H1 (cell line): Measurements from ENCODE around the gene KDM6A. TPM values are rescaled to one million over a fixed set of nuclear protein-coding genes. Genes with fewer than 3 reads are reported as not detected.

ENCODE experiments used
- CTCF ChIA-PET: fragments of 300-600 bp; sonication (Branson Sonifier 250); formaldehyde crosslinking; loops from one replicate; lab custom pipeline; 2021; ENCODE audit not compliant: partially characterized antibody; lab: Charles Lee
- POLR2A ChIA-PET: fragments of 300-600 bp; sonication (Branson Sonifier 250); formaldehyde crosslinking; loops from one replicate; lab custom pipeline; 2021; ENCODE audit warnings: inconsistent platforms; ENCODE audit not compliant: partially characterized antibody; lab: Charles Lee
- DNase-seq, 2 experiments: peaks; one replicate each; pipeline versions ENCODE4 v3.0.0 to v3.0.0-alpha.2; 2010 to 2022; ENCODE audit warnings: low spot score in 2 of 2, low read depth in 1 of 2, mixed read lengths in 1 of 2
- FAIRE-seq: peaks from 2 replicates; lab custom pipeline; 2011; peaks lifted over from hg19 to GRCh38; lab: Jason Lieb, UNC
- H2AFZ ChIP-seq: 2 replicates; pipeline ENCODE4 v1.8.1; 2012; ENCODE audit warnings: low read length, inconsistent platforms
- H2AK5ac ChIP-seq: 2 replicates; pipeline ENCODE4 v1.6.1; 2013; ENCODE audit warnings: low read depth, low read length
- H2BK120ac ChIP-seq: replicated peaks from 2 replicates; pipeline ENCODE3; 2013; ENCODE audit warnings: low read depth, low read length, inconsistent platforms
- H2BK12ac ChIP-seq: 2 replicates; pipeline ENCODE4 v1.6.1; 2013; ENCODE audit warnings: low read depth, low read length
- H2BK15ac ChIP-seq: 2 replicates; pipeline ENCODE4 v1.6.1; 2013; ENCODE audit warnings: low read length
- H2BK20ac ChIP-seq: 2 replicates; pipeline ENCODE4 v1.6.1; 2013; ENCODE audit warnings: low read length
- H2BK5ac ChIP-seq: 2 replicates; pipeline ENCODE4 v1.6.1; 2013; ENCODE audit warnings: low read depth, low read length
- H3K14ac ChIP-seq: 2 replicates; pipeline ENCODE4 v1.6.1; 2013; ENCODE audit warnings: inconsistent platforms; ENCODE audit not compliant: insufficient read length
- H3K18ac ChIP-seq: 2 replicates; pipeline ENCODE4 v1.6.1; 2013; ENCODE audit warnings: low read length; ENCODE audit errors: extremely low read depth
- H3K23ac ChIP-seq: 2 replicates; pipeline ENCODE4 v1.6.1; 2013; ENCODE audit warnings: inconsistent platforms; ENCODE audit not compliant: insufficient read length
- H3K23me2 ChIP-seq: 2 replicates; pipeline ENCODE4 v1.6.1; 2013; ENCODE audit warnings: low read depth, low read length
- H3K27ac ChIP-seq: 2 replicates; pipeline ENCODE4 v1.6.1; 2011; ENCODE audit warnings: low read depth, low read length, inconsistent platforms
- H3K27me3 ChIP-seq, 4 experiments: replicated peaks in 1 of 4; 1 replicate in 1 of 4; 2 replicates in 3 of 4; pipeline versions ENCODE4 v1.6.1 to v1.8.1; 2011 to 2013; ENCODE audit warnings: low read length in 3 of 4, mild to moderate bottlenecking in 3 of 4, inconsistent platforms in 2 of 4, mixed read lengths in 2 of 4, moderate library complexity in 1 of 4; ENCODE audit not compliant: control insufficient read depth in 3 of 4, insufficient read depth in 3 of 4; ENCODE audit errors: extremely low read depth in 1 of 4
- H3K36me3 ChIP-seq, 4 experiments: 2 replicates each; pipeline versions ENCODE4 v1.6.1 to v1.8.1; 2011 to 2013; ENCODE audit warnings: mild to moderate bottlenecking in 4 of 4, low read length in 3 of 4, moderate library complexity in 2 of 4, control low read depth in 1 of 4, inconsistent platforms in 1 of 4; ENCODE audit not compliant: insufficient read depth in 4 of 4, control insufficient read depth in 2 of 4
- H3K4ac ChIP-seq: replicated peaks from 2 replicates; pipeline ENCODE3; 2013; ENCODE audit warnings: low read length, low read depth, mixed read lengths, inconsistent platforms; ENCODE audit not compliant: insufficient read length
- H3K4me1 ChIP-seq, 4 experiments: replicated peaks in 1 of 4; 1 replicate in 1 of 4; 2 replicates in 3 of 4; pipeline versions ENCODE4 v1.6.1 to v1.8.1; 2011 to 2013; ENCODE audit warnings: low read length in 3 of 4, inconsistent platforms in 2 of 4, mixed read lengths in 1 of 4; ENCODE audit not compliant: insufficient read depth in 4 of 4, control insufficient read depth in 3 of 4
- H3K4me2 ChIP-seq, 2 experiments: 2 replicates each; pipeline versions ENCODE4 v1.6.1 to v1.8.1; 2011 to 2013; ENCODE audit warnings: low read depth in 2 of 2, low read length in 2 of 2, control low read depth in 1 of 2, inconsistent platforms in 1 of 2, mild to moderate bottlenecking in 1 of 2; ENCODE audit not compliant: insufficient read depth in 1 of 2
- H3K4me3 ChIP-seq, 4 experiments: fragments of 200-600, 300-600 bp in 1 of 4; sonication (generic), shearing (Covaris generic), sonication (Bioruptor Twin) in 1 of 4; 2 replicates each; pipeline versions ENCODE4 v1.5.1 to v1.8.1; 2011 to 2016; ENCODE audit warnings: low read length in 4 of 4, low read depth in 3 of 4, control low read depth in 2 of 4, inconsistent platforms in 2 of 4, mild to moderate bottlenecking in 2 of 4, mixed read lengths in 1 of 4, moderate library complexity in 1 of 4; ENCODE audit not compliant: insufficient read depth in 2 of 4; ENCODE audit errors: extremely low read depth in 1 of 4
- H3K56ac ChIP-seq: replicated peaks from 2 replicates; pipeline ENCODE3; 2013; ENCODE audit warnings: low read depth, mild to moderate bottlenecking, mixed read lengths, low read length, inconsistent platforms; ENCODE audit not compliant: insufficient read length
- H3K79me1 ChIP-seq: 2 replicates; pipeline ENCODE4 v1.6.1; 2013; ENCODE audit warnings: low read depth, low read length, control low read depth
- H3K79me2 ChIP-seq, 2 experiments: 2 replicates each; pipeline versions ENCODE4 v1.6.1 to v1.8.1; 2012 to 2013; ENCODE audit warnings: low read length in 2 of 2, mild to moderate bottlenecking in 2 of 2, inconsistent platforms in 1 of 2; ENCODE audit not compliant: insufficient read depth in 2 of 2, control insufficient read depth in 1 of 2
- H3K9ac ChIP-seq, 4 experiments: replicated peaks in 1 of 4; 1 replicate in 1 of 4; 2 replicates in 3 of 4; pipeline versions ENCODE4 v1.6.1 to v1.8.1; 2011 to 2013; ENCODE audit warnings: low read depth in 3 of 4, low read length in 3 of 4, control low read depth in 2 of 4, mild to moderate bottlenecking in 2 of 4, moderate library complexity in 2 of 4, inconsistent platforms in 1 of 4; ENCODE audit errors: extremely low read depth in 1 of 4
- H3K9me3 ChIP-seq, 2 experiments: 2 replicates each; pipeline versions ENCODE4 v1.6.1 to v1.8.1; 2012 to 2013; ENCODE audit warnings: mild to moderate bottlenecking in 2 of 2, moderate library complexity in 2 of 2, control low read depth in 1 of 2, inconsistent platforms in 1 of 2, low read depth in 1 of 2, low read length in 1 of 2, mixed read lengths in 1 of 2; ENCODE audit not compliant: insufficient read depth in 2 of 2
- H4K20me1 ChIP-seq, 2 experiments: replicated peaks in 1 of 2; 2 replicates each; pipeline versions ENCODE3 to v1.8.1; 2011 to 2013; ENCODE audit warnings: inconsistent platforms in 2 of 2, low read length in 2 of 2, mild to moderate bottlenecking in 1 of 2; ENCODE audit not compliant: insufficient read depth in 2 of 2, control insufficient read depth in 1 of 2
- H4K5ac ChIP-seq: 2 replicates; pipeline ENCODE4 v1.6.1; 2013; ENCODE audit warnings: low read length, low read depth, mixed read lengths, inconsistent platforms; ENCODE audit not compliant: insufficient read length
- H4K8ac ChIP-seq: 2 replicates; pipeline ENCODE4 v1.8.0; 2013; ENCODE audit warnings: mild to moderate bottlenecking, moderate library complexity, low read length, inconsistent platforms; ENCODE audit not compliant: insufficient read depth; ENCODE audit errors: extremely low read depth
- H4K91ac ChIP-seq: replicated peaks from 2 replicates; pipeline ENCODE3; 2013; ENCODE audit warnings: low read length, mixed read lengths, inconsistent platforms; ENCODE audit not compliant: insufficient read length
- EZH2 ChIP-seq: fragments of 200-600 bp; sonication (generic); IDR thresholded peaks from 2 replicates; pipeline ENCODE4 v1.7.1; 2012; ENCODE audit warnings: low read depth, mild to moderate bottlenecking, moderate library complexity, low read length, inconsistent platforms; ENCODE audit not compliant: severe bottlenecking
- GABPA ChIP-seq: IDR thresholded peaks from 2 replicates; pipeline ENCODE4 v1.6.1; 2011; ENCODE audit warnings: mild to moderate bottlenecking, low read length, moderate library complexity, borderline replicate concordance; ENCODE audit not compliant: insufficient read depth
- POLR2A ChIP-seq, 2 experiments: IDR thresholded peaks; 1 replicate in 1 of 2; 2 replicates in 1 of 2; pipeline ENCODE4 v1.6.1; 2011; ENCODE audit warnings: low read depth in 2 of 2, low read length in 2 of 2, mild to moderate bottlenecking in 2 of 2; ENCODE audit errors: control extremely low read depth in 1 of 2
- SAP30 ChIP-seq: fragments of 300-600 bp; sonication (generic); IDR thresholded peaks from 2 replicates; pipeline ENCODE4 v1.7.1; 2012; ENCODE audit warnings: low read length, moderate library complexity, mild to moderate bottlenecking, inconsistent platforms; ENCODE audit not compliant: insufficient read depth, insufficient replicate concordance
- SRF ChIP-seq: IDR thresholded peaks from 2 replicates; pipeline ENCODE4 v1.6.1; 2011; ENCODE audit warnings: mild to moderate bottlenecking, low read depth, low read length, moderate library complexity
- SUZ12 ChIP-seq: fragments of 200-600 bp; sonication (generic); IDR thresholded peaks from 2 replicates; pipeline ENCODE4 v1.6.1; 2012; ENCODE audit warnings: mild to moderate bottlenecking, inconsistent platforms, low read length, moderate library complexity, mixed read lengths
- WGBS, 2 experiments: shearing (Covaris generic) in 1 of 2; methylation state at CpG; one replicate each; pipeline versions ENCODE4 v1.1.6 to v1.1.7; 2013 to 2015; ENCODE audit warnings: low lambda C conversion rate in 2 of 2, mixed read lengths in 2 of 2, inconsistent platforms in 1 of 2, low coverage in 1 of 2, missing lambda C conversion rate in 1 of 2; ENCODE audit not compliant: insufficient replicate concordance in 2 of 2, insufficient coverage in 1 of 2, insufficient read length in 1 of 2; ENCODE audit errors: extremely low coverage in 1 of 2, missing lambda C conversion rate in 1 of 2; 5-methylcytosine and 5-hydroxymethylcytosine counted together
- polyA plus RNA-seq, 7 experiments: library from polyadenylated mRNA; depleted of rRNA in 3 of 7; stranded (reverse) in 5 of 7; unstranded in 2 of 7; fragments of >200 nt in 5 of 7; fragments of 200-250 nt in 2 of 7; gene quantifications; 1 replicate in 5 of 7; 2 replicates in 1 of 7; 4 replicates in 1 of 7; pipeline versions ENCODE4 v1.2.1 to v1.2.3, GENCODE V29; 2011 to 2013; ENCODE audit warnings: missing spikeins in 2 of 7, mixed read lengths in 2 of 7
- total RNA-seq: library from RNA; stranded (reverse); fragmentation: NEBNext Ultra II Directional; extraction: Animal tissue kit (Norgen Biotek cat#: 25700); gene quantifications from 2 replicates; pipeline ENCODE4 v1.2.1, GENCODE V29; 2021

KDM6A gene
- total and polyA plus RNA-seq, 2 of the 8 experiments (the other 6 are each of a cell fraction or from before 2014, with no cell fraction given), result 43.5 to 58.4 TPM

GRCh38 chrX:44829832-44830231 is 43.2 kb upstream of the KDM6A start:
- no peak for FAIRE-seq
- Histone ChIP-seq H3K14ac (no peak overlapping the region), H3K18ac (no peak overlapping the region), H2BK15ac (no peak overlapping the region), H4K20me1 (no peaks in the 10 kb centered on the region), H3K4me2 (no peak overlapping the region), H4K8ac (no peak overlapping the region), H2AFZ (no peak overlapping the region), H3K27me3 (no peaks in the 10 kb centered on the region), H3K4me1 (no peaks in the 10 kb centered on the region), H3K4me3 (no peak overlapping the region), H3K27ac (no peak overlapping the region), H3K4ac (no peak overlapping the region), H3K56ac (no peak overlapping the region), H3K23ac (no peak overlapping the region), H3K23me2 (no peaks in the 10 kb centered on the region), H4K5ac (no peak overlapping the region), H3K9ac (no peak overlapping the region), H2BK20ac (no peak overlapping the region), H3K79me1 (no peaks in the 10 kb centered on the region), H3K36me3 (no peaks in the 10 kb centered on the region), H2AK5ac (no peak overlapping the region), H3K79me2 (no peaks in the 10 kb centered on the region), H3K9me3 (no peaks in the 10 kb centered on the region), H2BK5ac (no peak overlapping the region), H2BK120ac (no peak overlapping the region), H4K91ac (no peak overlapping the region), H2BK12ac (no peak overlapping the region)
- POLR2A ChIA-PET, result no interaction called here
- CTCF ChIA-PET, result no interaction called here
- no peak for DNase-seq
- 82% methylated on average over 2 of the region's 2 CpGs; no CpG with 5 or more reads in 1 of the 2 experiments for WGBS, 2 experiments
- TF ChIP-seq EZH2 (no peak), POLR2A (IDR thresholded peaks at IDR 0.05; ENCODE audit: control extremely low read depth in 1 of 2, low read depth in 2 of 2, low read length in 2 of 2) (no peak), SAP30 (no peak), SUZ12 (no peak), GABPA (no peak), SRF (no peak)
